Thyroid gland (tissue), 4 donors: ENCODE results near the gene CCS.

Experiments used
- CTCF ChIP-seq, 6 experiments: fragments of 200-600 bp in 3 of 6; fragments of 450-650 bp in 3 of 6; sonication (generic) in 3 of 6; IDR thresholded peaks; one replicate each; pipeline ENCODE4 v1.5.1; 2016 to 2019; ENCODE audit warnings: antibody characterized with exemption in 6 of 6, mild to moderate bottlenecking in 2 of 6, inconsistent platforms in 1 of 6, moderate library complexity in 1 of 6
- POLR2A ChIP-seq, 2 donors: fragments of 450-650 bp; IDR thresholded peaks; one replicate each; pipeline ENCODE4 v1.6.1; 2017; ENCODE audit warnings: antibody characterized with exemption in 2 of 2, mild to moderate bottlenecking in 2 of 2, moderate library complexity in 1 of 2

GRCh38 chr11:66562907-66563583, 29.9 kb upstream of the CCS start:
- no peak for TF ChIP-seq CTCF (IDR thresholded peaks at IDR 0.05)
- no peak for TF ChIP-seq POLR2A (IDR thresholded peaks at IDR 0.05)
